AG04450 (cell line): Measurements from ENCODE around the gene LPAR3. TPM values are rescaled to one million over a fixed set of nuclear protein-coding genes. Genes with fewer than 3 reads are reported as not detected.

Experiments used
- CTCF ChIA-PET: fragments of 300-600, 350-600 bp; formaldehyde crosslinking; extraction: SDS; loops from one replicate; lab custom pipeline; 2022; ENCODE audit warnings: antibody characterized with exemption, inconsistent platforms; lab: Charles Lee
- POLR2A ChIA-PET: fragments of 350-600 bp; formaldehyde crosslinking; extraction: SDS; loops from one replicate; lab custom pipeline; 2021; ENCODE audit warnings: antibody characterized with exemption, inconsistent platforms; lab: Yijun Ruan, JAX
- DNase-seq: peaks from one replicate; pipeline ENCODE4 v3.0.0-alpha.2; 2011; ENCODE audit warnings: low read depth, low spot score
- H3K27ac ChIP-seq: one replicate; pipeline ENCODE4 v1.5.1; 2012; ENCODE audit warnings: low read depth, low read length, control low read depth
- H3K27me3 ChIP-seq: one replicate; pipeline ENCODE4 v1.6.0; 2012; ENCODE audit warnings: low read length; ENCODE audit not compliant: control insufficient read depth, insufficient read depth
- H3K4me3 ChIP-seq: 2 replicates; pipeline ENCODE4 v1.5.1; 2011; ENCODE audit warnings: mild to moderate bottlenecking, low read depth, low read length, control low read depth
- H3K9me3 ChIP-seq: 2 replicates; pipeline ENCODE4 v1.5.1; 2012; ENCODE audit warnings: low read length; ENCODE audit not compliant: control insufficient read depth, insufficient read depth
- polyA plus RNA-seq: library from polyadenylated mRNA; depleted of rRNA; stranded (reverse); fragments of >200 nt; gene quantifications from 2 replicates; pipeline ENCODE4 v1.2.3, GENCODE V29; 2011
- TF ChIP-seq, protein P1 (sequence below): IDR thresholded peaks from 2 replicates; pipeline ENCODE4 v1.5.1; 2011; ENCODE audit warnings: low read depth, low read length, control low read depth, inconsistent platforms

Gene LPAR3
- polyA plus RNA-seq, 1 experiment: 3.5 TPM

DNA sequence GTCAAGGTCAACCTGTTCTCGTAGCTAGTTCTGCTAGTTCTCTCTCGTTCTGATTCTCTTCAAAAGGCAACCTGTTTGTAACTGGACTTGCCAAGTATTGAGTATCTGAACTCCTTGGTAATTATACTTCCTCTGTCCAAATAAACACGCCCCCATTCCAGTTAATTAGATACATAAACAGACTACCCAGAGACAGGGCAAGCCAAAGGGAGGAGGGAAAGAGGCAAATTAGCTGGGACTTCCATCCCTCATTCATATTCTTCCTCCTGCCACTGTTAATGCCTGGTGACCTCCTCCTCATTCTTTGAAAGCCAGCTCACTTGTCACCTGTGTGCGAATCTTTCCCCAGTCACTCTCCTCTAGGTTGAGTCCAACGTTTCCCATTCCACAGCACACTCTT lies 62.9 kb downstream of the LPAR3 start:
- POLR2A ChIA-PET: no interaction called here
- H3K27me3 ChIP-seq: no peaks in the 10 kb centered on the region
- no peaks in the 10 kb centered on the region for H3K9me3 ChIP-seq
- no peak overlapping the region for H3K27ac ChIP-seq
- CTCF ChIA-PET: no interaction called here
- DNase-seq: no peak
- TF ChIP-seq, protein P1, sequence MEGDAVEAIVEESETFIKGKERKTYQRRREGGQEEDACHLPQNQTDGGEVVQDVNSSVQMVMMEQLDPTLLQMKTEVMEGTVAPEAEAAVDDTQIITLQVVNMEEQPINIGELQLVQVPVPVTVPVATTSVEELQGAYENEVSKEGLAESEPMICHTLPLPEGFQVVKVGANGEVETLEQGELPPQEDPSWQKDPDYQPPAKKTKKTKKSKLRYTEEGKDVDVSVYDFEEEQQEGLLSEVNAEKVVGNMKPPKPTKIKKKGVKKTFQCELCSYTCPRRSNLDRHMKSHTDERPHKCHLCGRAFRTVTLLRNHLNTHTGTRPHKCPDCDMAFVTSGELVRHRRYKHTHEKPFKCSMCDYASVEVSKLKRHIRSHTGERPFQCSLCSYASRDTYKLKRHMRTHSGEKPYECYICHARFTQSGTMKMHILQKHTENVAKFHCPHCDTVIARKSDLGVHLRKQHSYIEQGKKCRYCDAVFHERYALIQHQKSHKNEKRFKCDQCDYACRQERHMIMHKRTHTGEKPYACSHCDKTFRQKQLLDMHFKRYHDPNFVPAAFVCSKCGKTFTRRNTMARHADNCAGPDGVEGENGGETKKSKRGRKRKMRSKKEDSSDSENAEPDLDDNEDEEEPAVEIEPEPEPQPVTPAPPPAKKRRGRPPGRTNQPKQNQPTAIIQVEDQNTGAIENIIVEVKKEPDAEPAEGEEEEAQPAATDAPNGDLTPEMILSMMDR: no peak
- no peak overlapping the region for H3K4me3 ChIP-seq

DNA sequence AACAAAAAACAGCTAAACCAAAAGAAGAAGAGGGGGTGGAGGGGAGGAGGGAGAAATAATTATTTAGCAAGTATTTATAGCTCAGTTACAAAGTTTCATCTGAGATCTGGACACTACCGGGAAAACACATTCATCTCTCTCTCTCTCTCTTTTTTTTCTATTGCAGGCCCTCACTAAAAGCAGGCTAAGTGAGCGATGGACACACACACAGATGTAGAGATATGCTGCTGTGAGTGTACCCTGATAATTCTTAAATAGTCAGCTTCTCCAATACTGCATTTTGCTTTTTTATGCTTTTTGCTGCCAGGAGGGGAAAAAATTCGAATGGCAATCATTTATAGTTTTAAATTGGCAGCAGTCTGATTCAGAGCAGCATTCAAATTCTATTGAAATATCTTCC lies 65.0 kb downstream of the LPAR3 start:
- Histone ChIP-seq H3K4me3 (no peak overlapping the region), H3K9me3 (no peaks in the 10 kb centered on the region), H3K27me3 (no peaks in the 10 kb centered on the region), H3K27ac (no peak overlapping the region)
- POLR2A ChIA-PET: no interaction called here
- TF ChIP-seq, protein P1: no peak
- DNase-seq: no peak
- CTCF ChIA-PET: interaction anchor here (1.2 kb wide), 1 partner anchor 117 kb away, joined by 3 read pairs; no protein-coding TSS in a partner anchor

DNA sequence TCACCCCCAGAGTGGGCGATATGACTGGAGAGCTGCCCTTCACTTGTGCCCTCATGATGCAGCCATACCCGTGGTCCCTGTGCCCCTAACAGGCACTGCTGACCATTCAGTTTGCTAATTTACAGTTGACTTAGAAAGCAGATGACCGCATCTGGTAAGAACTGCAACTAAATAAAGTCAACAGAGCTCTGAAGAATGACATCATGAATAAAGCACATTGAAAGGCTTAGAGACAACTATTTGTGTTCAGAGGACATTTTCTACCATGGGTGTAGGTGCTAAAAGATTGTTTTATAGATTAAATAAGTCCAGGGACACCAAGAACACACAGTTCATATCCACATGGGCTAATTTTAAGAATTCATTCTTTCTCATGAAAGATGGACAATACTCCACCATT lies 65.5 kb downstream of the LPAR3 start:
- CTCF ChIA-PET: interaction anchor here (1.2 kb wide), 1 partner anchor 117 kb away, joined by 3 read pairs; no protein-coding TSS in a partner anchor
- TF ChIP-seq, protein P1: no peak

DNA sequence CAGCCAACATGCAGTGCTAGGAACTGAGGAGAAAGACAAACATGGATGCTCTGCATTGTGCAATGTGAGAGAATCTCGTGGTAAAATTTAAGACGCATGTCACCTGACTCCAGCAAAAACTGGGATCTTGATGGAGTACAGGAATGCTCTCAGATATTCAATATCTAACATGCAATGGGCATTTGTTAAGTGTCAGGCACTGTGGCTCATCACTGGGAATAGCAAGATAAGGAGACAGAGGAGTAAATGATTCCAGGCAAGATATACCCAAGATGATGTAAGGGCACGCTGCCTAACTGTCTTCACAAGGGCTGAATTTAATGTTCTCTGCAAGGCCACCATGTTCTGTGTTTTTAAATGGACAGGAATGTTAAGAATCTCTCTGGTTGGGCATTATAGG lies 67.8 kb downstream of the LPAR3 start:
- TF ChIP-seq, protein P1: no peak
- no peak for DNase-seq
- CTCF ChIA-PET: no interaction called here
- no peaks in the 10 kb centered on the region for H3K9me3 ChIP-seq
- H3K4me3 ChIP-seq: no peak overlapping the region
- POLR2A ChIA-PET: no interaction called here
- H3K27ac ChIP-seq: no peak overlapping the region
- peaks cover 2% of the 10 kb centered on the region for H3K27me3 ChIP-seq

More for the DNA sequence above, 65.5 kb downstream of the LPAR3 start:
- no peak overlapping the region for H3K27ac ChIP-seq
- H3K9me3 ChIP-seq: no peaks in the 10 kb centered on the region
- H3K27me3 ChIP-seq: no peaks in the 10 kb centered on the region
- no peak for DNase-seq
- H3K4me3 ChIP-seq: no peak overlapping the region
- POLR2A ChIA-PET: no interaction called here

DNA sequence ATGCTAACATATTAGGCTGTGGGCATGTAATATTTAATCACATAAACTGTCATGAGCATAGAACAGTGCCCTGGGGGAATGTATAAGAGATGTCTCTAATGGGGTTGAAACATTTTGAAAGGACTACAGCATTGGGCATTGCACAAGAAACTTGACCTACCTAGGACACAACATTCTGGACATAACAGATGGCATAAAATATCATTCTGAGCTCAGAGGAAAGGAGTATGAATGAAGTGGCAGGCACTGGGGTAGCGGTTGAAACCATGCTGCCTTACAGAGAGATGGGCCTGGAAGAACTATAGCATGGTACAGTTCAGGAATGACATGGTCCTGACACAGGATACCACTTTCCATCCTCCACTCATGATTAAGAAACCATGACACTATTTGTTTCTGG lies 69.0 kb downstream of the LPAR3 start:
- TF ChIP-seq, protein P1: no peak
- Histone ChIP-seq H3K4me3 (no peak overlapping the region), H3K27me3 (peaks cover 5% of the 10 kb centered on the region), H3K9me3 (no peaks in the 10 kb centered on the region), H3K27ac (no peak overlapping the region)
- CTCF ChIA-PET: no interaction called here
- POLR2A ChIA-PET: no interaction called here
- DNase-seq: no peak
